ENCODE data around the gene UBE2V1.

GRCh38 chr20:50141018-50141675 is 28.2 kb upstream of the UBE2V1 start:
- TF ChIP-seq CTCF (IDR thresholded peaks at IDR 0.05; ENCODE audit: low read length) (no peak), EZH2 (optimal IDR thresholded peaks at IDR 0.05; ENCODE audit: low read depth, low read length) (no peak), EZH2phosphoT487 (IDR thresholded peaks at IDR 0.05; ENCODE audit: low read length) (no peak)
